Esophagus squamous epithelium (tissue), 5 donors: ENCODE measurements around the gene ST3GAL3. TPM values are rescaled to one million over a fixed set of nuclear protein-coding genes. Genes with fewer than 3 reads are reported as not detected.
A peak's percentile ranks its signal among the peaks of the same experiment; 100 is the strongest.

Experiments
- DNase-seq: peaks from one replicate; lab custom pipeline; 2025; lab: John Stamatoyannopoulos, UW
- H3K27ac ChIP-seq, 4 donors: fragments of 200-600 bp; sonication (generic); one replicate each; pipeline ENCODE4 v1.5.1; 2016 to 2019; ENCODE audit warnings: mild to moderate bottlenecking in 1 of 4
- H3K27me3 ChIP-seq, 4 donors: fragments of 200-600 bp; sonication (generic); 1 replicate in 3 of 4; 2 replicates in 1 of 4; pipeline versions ENCODE4 v1.5.1 to v1.6.0; 2017 to 2021; ENCODE audit warnings: antibody characterized with exemption in 1 of 4
- H3K36me3 ChIP-seq, 3 donors: fragments of 200-600 bp; sonication (generic); one replicate each; pipeline ENCODE4 v1.5.1; 2016 to 2019
- H3K4me1 ChIP-seq, 3 donors: fragments of 200-600 bp; sonication (generic); one replicate each; pipeline ENCODE4 v1.5.1; 2017 to 2019
- H3K4me3 ChIP-seq, 4 donors: fragments of 200-600 bp; sonication (generic); 1 replicate in 3 of 4; 2 replicates in 1 of 4; pipeline ENCODE4 v1.5.1; 2016 to 2019; ENCODE audit warnings: mild to moderate bottlenecking in 2 of 4, moderate library complexity in 1 of 4
- H3K9me3 ChIP-seq, 3 donors: fragments of 200-600 bp; sonication (generic); one replicate each; pipeline ENCODE4 v1.5.1; 2016 to 2019
- CTCF ChIP-seq, 6 experiments: fragments of 450-650 bp in 4 of 6; fragments of 200-600 bp in 2 of 6; sonication (generic) in 2 of 6; IDR thresholded peaks; one replicate each; pipeline ENCODE4 v1.5.1; 2016 to 2019; ENCODE audit warnings: antibody characterized with exemption in 6 of 6, mild to moderate bottlenecking in 4 of 6, moderate library complexity in 4 of 6
- POLR2A ChIP-seq, 4 donors: fragments of 450-650 bp; IDR thresholded peaks; one replicate each; pipeline ENCODE4 v1.6.1; 2017; ENCODE audit warnings: antibody characterized with exemption in 4 of 4, mild to moderate bottlenecking in 4 of 4, moderate library complexity in 3 of 4
- WGBS, 2 donors: methylation state at CpG; one replicate each; pipeline ENCODE4 v1.1.5; 2018; 5-methylcytosine and 5-hydroxymethylcytosine counted together
- intact Hi-C: fragments of 100-400 bp; cut with DNase I; formaldehyde crosslinking; loops from one replicate; pipeline ENCODE4 v1.15.0; 2022
- total RNA-seq, 4 donors: library from RNA; depleted of rRNA; stranded (reverse); fragments of >200 nt; gene quantifications; one replicate each; pipeline ENCODE4 v1.1.0, GENCODE V29; 2016
- donor health status: DM: yes; HTN: yes; CAD: no.

Gene ST3GAL3
- total RNA-seq, 4 donors from 2014 or later, result 2.8 to 10.7 (median 7.1) TPM

GRCh38 chr1:43834280-43835081 is 127.1 kb downstream of the ST3GAL3 start:
- no peak for DNase-seq
- TF ChIP-seq CTCF (IDR thresholded peaks at IDR 0.05) (no peak), POLR2A (IDR thresholded peaks at IDR 0.05) (no peak)
- Histone ChIP-seq H3K27ac (peak overlapping the region in 3 of 4 donors; percentile 67 to 79 (median 74)), H3K4me1 (peaks cover 22 to 44% (median 32%) of the 10 kb centered on the region in 3 donors), H3K27me3 (no peaks in the 10 kb centered on the region), H3K36me3 (peaks cover 0 to 5% (median 0%) of the 10 kb centered on the region in 3 donors), H3K4me3 (no peak overlapping the region), H3K9me3 (no peaks in the 10 kb centered on the region)
- intact Hi-C loops, result no loop called here
- WGBS, 2 donors, result 71 to 78% methylated on average over 14 of the region's 14 CpGs

GRCh38 chr1:43835082-43836021 is 128.0 kb downstream of the ST3GAL3 start:
- Histone ChIP-seq H3K4me1 (peaks cover 22 to 44% (median 32%) of the 10 kb centered on the region in 3 donors), H3K4me3 (no peak overlapping the region), H3K9me3 (no peaks in the 10 kb centered on the region), H3K36me3 (peaks cover 0 to 5% (median 0%) of the 10 kb centered on the region in 3 donors), H3K27ac (peak overlapping the region in 3 of 4 donors; percentile 67 to 79 (median 74)), H3K27me3 (no peaks in the 10 kb centered on the region)
- intact Hi-C loops, result no loop called here
- 57 to 71% methylated on average over 10 of the region's 11 CpGs for WGBS, 2 donors
- TF ChIP-seq POLR2A (IDR thresholded peaks at IDR 0.05), result no peak
- no peak for TF ChIP-seq CTCF (IDR thresholded peaks at IDR 0.05)
- DNase-seq, result no peak

GRCh38 chr1:43836267-43836951 is 129.1 kb downstream of the ST3GAL3 start:
- H3K9me3 ChIP-seq, result no peaks in the 10 kb centered on the region
- intact Hi-C loops, result no loop called here

GRCh38 chr1:43839056-43839455 is 131.7 kb downstream of the ST3GAL3 start:
- H3K9me3 ChIP-seq, result no peaks in the 10 kb centered on the region
- H3K27ac ChIP-seq, result peak overlapping the region; percentile 37 to 70 (median 64)
- TF ChIP-seq CTCF (IDR thresholded peaks at IDR 0.05) (no peak), POLR2A (IDR thresholded peaks at IDR 0.05) (no peak)
- WGBS, 2 donors, result 41 to 66% methylated on average over 5 of the region's 5 CpGs
- no peak overlapping the region for H3K4me3 ChIP-seq
- H3K27me3 ChIP-seq, result no peaks in the 10 kb centered on the region
- peaks cover 0 to 26% (median 0%) of the 10 kb centered on the region in 3 donors for H3K36me3 ChIP-seq
- no peak for DNase-seq
- intact Hi-C loops, result no loop called here
- H3K4me1 ChIP-seq, result peaks cover 17 to 40% (median 27%) of the 10 kb centered on the region in 3 donors

More at GRCh38 chr1:43836267-43836951, 129.1 kb downstream of the ST3GAL3 start:
- Histone ChIP-seq H3K27ac (peak overlapping the region in 3 of 4 donors; percentile 67 to 79 (median 74)), H3K36me3 (peaks cover 0 to 9% (median 0%) of the 10 kb centered on the region in 3 donors), H3K4me3 (no peak overlapping the region), H3K27me3 (no peaks in the 10 kb centered on the region), H3K4me1 (peaks cover 22 to 44% (median 32%) of the 10 kb centered on the region in 3 donors)
- no peak for DNase-seq
- TF ChIP-seq CTCF (IDR thresholded peaks at IDR 0.05) (no peak), POLR2A (IDR thresholded peaks at IDR 0.05) (no peak)
- WGBS, 2 donors, result 19 to 37% methylated on average over 3 to 4 of the region's 6 CpGs
